Measurements from ENCODE around the gene IKZF3. TPM values are rescaled to one million over a fixed set of nuclear protein-coding genes. Genes with fewer than 3 reads are reported as not detected.

Gene IKZF3
- total and polyA plus RNA-seq, 5 experiments from 2014 or later = 18.8 to 118 (median 59.2) TPM

DNA sequence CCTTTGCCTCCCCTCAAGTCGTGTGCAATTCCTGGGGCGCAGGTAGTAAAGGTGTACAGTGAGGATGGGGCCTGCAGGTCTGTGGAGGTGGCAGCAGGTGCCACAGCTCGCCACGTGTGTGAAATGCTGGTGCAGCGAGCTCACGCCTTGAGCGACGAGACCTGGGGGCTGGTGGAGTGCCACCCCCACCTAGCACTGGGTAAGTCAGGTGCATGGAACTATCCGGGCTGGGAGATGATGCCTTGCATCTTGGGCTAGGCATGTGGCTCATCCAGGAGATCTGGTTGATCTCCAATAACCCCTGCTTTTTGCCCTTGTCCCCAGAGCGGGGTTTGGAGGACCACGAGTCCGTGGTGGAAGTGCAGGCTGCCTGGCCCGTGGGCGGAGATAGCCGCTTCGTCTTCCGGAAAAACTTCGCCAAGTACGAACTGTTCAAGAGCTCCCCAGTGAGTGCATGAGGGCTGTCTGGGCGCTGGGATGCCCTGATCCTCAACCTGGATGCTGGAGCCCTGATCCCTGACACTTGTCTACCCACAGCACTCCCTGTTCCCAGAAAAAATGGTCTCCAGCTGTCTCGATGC, 121.2 kb downstream of the IKZF3 start:
- DNase-seq (no peak), ATAC-seq (no peak)
- peak overlapping the region in 1 of 10 donors; percentile 32 for H3K4me3 Mint-ChIP-seq
- POLR2A ChIA-PET = interaction anchor here (0.9 to 1.4 kb wide), 3 partner anchors 10 to 121 kb away, joined by 3 to 5 read pairs (median 3); partner anchors contain the start of gene IKZF3
- no peaks in the 10 kb centered on the region for H3K9me3 Mint-ChIP-seq
- peaks cover 5 to 25% (median 18%) of the 10 kb centered on the region in 4 donors for H3K4me1 Mint-ChIP-seq
- peaks cover 0 to 2% (median 0%) of the 10 kb centered on the region in 3 donors for H3K36me3 Mint-ChIP-seq
- peaks cover 2 to 24% (median 8%) of the 10 kb centered on the region in 5 donors for H3K27me3 Mint-ChIP-seq
- H3K27ac Mint-ChIP-seq = peak overlapping the region in 1 of 10 donors; percentile 56

DNA sequence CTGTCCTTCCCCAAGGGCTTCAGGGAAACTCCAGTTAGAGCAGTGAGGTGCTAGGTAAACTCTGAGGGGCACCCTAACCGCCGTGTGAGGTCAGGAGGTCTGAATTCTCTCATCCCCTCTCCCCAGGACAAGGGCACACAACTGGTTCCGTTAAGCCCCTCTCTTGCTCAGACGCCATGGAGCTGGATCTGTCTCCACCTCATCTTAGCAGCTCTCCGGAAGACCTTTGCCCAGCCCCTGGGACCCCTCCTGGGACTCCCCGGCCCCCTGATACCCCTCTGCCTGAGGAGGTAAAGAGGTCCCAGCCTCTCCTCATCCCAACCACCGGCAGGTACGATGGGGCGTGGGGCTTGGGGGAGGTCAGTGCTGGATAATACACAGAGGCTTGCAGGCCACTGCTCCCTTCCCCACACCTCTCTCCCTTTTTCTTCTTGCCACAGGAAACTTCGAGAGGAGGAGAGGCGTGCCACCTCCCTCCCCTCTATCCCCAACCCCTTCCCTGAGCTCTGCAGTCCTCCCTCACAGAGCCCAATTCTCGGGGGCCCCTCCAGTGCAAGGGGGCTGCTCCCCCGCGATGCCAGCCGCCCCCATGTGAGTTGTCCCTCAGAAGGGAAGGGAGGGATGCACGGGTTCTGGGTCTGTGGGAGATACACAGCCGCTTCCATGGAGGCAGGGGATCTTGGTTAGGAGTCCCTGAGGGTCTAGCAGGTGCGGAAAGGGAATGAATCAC, 121.8 kb downstream of the IKZF3 start:
- POLR2A ChIA-PET = interaction anchor here (0.9 to 1.0 kb wide), 2 partner anchors 13 to 122 kb away, joined by 3 read pairs; partner anchors contain the start of gene IKZF3
- Mint-ChIP-seq H3K27me3 (peaks cover 2 to 28% (median 9%) of the 10 kb centered on the region in 5 donors), H3K4me1 (peaks cover 5 to 30% (median 19%) of the 10 kb centered on the region in 4 donors), H3K4me3 (no peak overlapping the region), H3K27ac (peak overlapping the region in 1 of 10 donors; percentile 56), H3K36me3 (peaks cover 0 to 2% (median 0%) of the 10 kb centered on the region in 3 donors), H3K9me3 (no peaks in the 10 kb centered on the region)
- ATAC-seq (no peak), DNase-seq (no peak)

DNA sequence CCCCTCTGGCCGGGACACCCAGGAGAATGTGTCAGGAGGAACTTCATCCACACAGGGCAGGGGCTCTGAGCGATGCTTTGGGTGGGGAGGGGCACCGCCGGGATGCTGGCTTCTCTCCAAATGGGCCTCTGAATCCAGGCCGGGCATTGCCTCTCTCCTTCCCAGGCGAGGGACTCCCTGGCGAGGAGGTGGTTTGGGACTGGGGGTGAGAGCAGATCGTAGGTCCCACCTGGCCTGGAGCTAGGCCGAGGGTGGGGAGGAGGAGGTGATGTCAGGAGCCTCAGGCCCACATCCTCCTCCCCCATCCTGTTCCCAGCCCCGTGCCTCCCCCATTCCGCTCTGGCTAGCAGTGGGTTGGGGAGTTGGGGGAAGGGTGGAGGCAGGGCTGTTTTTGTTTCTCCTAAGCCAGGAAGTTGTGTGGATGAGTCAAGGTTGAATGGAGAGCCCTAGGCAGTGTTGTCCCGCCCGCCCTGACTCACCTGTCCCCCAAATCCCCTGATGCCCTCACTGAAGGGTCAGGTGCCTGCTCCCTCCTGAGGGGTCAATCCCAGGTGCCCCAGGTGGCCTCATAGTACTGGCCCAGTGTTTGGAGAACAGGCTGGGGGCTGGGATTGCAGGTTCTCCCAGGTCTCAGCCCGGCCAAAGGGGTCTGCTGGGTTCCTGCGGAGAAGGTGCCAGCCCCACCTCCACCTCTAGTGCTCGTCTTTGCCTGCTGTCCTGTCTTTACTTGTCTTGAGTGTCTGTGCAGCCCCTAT, 123.6 kb downstream of the IKZF3 start:
- peak overlapping the region in 2 of 10 donors; percentile 22 to 80 for H3K4me3 Mint-ChIP-seq
- DNase-seq = peak in 1 of 10 donors; percentile 50
- H3K36me3 Mint-ChIP-seq = peaks cover 0 to 2% (median 0%) of the 10 kb centered on the region in 3 donors
- H3K4me1 Mint-ChIP-seq = peaks cover 7 to 30% (median 19%) of the 10 kb centered on the region in 4 donors
- H3K9me3 Mint-ChIP-seq = no peaks in the 10 kb centered on the region
- H3K27me3 Mint-ChIP-seq = peaks cover 2 to 28% (median 11%) of the 10 kb centered on the region in 5 donors
- POLR2A ChIA-PET = interaction anchor here (1.7 kb wide), 1 partner anchor 10 kb away, joined by 4 read pairs; the partner anchor contains the start of gene MIEN1
- peak overlapping the region in 3 of 10 donors; percentile 69 to 83 (median 78) for H3K27ac Mint-ChIP-seq
- ATAC-seq = no peak

DNA sequence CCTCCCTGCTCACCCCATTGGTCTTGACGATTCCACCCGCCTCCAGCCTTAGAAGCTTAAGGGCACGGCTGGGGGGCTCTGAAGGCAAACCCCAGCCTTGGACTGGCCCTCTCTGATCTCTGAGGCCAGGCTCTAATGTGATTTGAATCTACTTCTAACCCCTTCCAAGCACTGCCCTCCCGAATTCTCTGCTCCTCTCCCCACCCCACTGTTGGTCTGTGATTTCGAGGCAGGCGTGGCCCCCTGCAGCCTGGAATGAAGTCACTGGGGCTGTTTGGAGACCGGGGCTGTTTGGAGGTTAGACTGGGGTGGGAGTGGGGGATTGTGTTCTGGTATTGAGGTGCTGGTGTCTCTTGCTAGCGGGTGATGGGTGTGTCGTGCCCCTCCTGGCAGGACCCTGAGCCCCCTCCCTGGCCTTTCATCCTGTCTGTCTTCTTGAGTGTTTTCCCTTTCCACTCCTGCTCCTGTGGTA, 124.2 kb downstream of the IKZF3 start:
- peak overlapping the region in 2 of 10 donors; percentile 10 to 83 for H3K27ac Mint-ChIP-seq
- POLR2A ChIA-PET = interaction anchor here (1.7 kb wide), 1 partner anchor 9 kb away, joined by 4 read pairs; the partner anchor contains the start of gene MIEN1
- peak overlapping the region in 5 of 10 donors; percentile 2 to 80 (median 57) for H3K4me3 Mint-ChIP-seq
- H3K27me3 Mint-ChIP-seq = peaks cover 2 to 28% (median 11%) of the 10 kb centered on the region in 5 donors
- DNase-seq (no peak), ATAC-seq (no peak)
- H3K9me3 Mint-ChIP-seq = no peaks in the 10 kb centered on the region
- peaks cover 0 to 2% (median 0%) of the 10 kb centered on the region in 3 donors for H3K36me3 Mint-ChIP-seq
- H3K4me1 Mint-ChIP-seq = peaks cover 7 to 30% (median 19%) of the 10 kb centered on the region in 4 donors

DNA sequence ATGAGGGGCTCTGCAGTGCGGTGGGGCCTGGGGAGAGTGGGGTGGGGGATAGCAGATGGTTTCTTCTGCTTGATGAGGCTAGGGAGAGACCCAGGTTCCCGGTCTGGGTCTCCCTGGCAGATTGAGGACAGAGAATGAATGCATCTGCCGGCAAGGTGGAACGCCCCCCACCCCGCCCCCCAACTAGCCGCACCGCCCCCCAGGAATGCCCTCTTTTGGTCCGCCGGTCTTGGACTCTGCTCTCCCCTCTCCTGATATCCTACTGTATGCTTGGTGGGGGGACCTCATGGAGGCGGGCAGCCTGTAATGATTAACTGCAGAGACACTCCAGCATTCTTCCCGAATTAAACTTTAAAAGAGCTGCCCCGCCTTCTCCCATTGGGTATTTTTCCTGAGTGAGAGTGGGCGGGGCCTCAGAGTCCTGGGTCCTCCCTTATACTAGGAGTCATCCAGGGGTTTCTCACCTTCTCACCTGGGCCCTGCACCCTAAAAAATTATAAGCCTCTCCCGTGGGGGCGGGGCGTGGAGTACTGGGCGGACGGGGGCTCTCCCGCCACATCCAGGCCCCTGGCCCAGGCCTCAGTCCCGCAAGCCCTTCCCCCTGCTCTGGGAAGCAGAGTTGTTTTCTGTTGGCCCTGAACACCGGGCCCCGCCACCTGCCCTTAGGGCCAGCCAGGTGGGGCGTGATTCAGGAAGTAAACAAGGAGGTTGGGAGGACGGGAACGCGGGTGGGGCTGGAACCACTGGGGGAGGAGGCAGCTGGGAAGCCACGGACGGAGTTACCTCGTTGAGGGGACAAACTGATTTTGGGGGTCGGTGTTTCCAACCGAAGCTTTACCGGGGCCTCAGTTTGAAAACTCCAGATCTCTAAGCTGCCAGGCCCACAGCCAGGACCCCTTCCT, 124.9 kb downstream of the IKZF3 start:
- Mint-ChIP-seq H3K27me3 (peaks cover 2 to 28% (median 11%) of the 10 kb centered on the region in 5 donors), H3K4me1 (peaks cover 7 to 30% (median 19%) of the 10 kb centered on the region in 4 donors), H3K9me3 (no peaks in the 10 kb centered on the region), H3K4me3 (peak overlapping the region in 8 of 10 donors; percentile 47 to 95 (median 81)), H3K36me3 (peaks cover 0 to 2% (median 0%) of the 10 kb centered on the region in 3 donors), H3K27ac (peak overlapping the region in 3 of 10 donors; percentile 52 to 89 (median 76))
- peak in 1 of 2 donors; percentile 7 for ATAC-seq
- POLR2A ChIA-PET = interaction anchor here (0.6 to 1.7 kb wide), 2 partner anchors 9 to 215 kb away, joined by 3 to 4 read pairs; partner anchors contain the start of gene MIEN1
- DNase-seq = peak in 1 of 10 donors; percentile 58

DNA sequence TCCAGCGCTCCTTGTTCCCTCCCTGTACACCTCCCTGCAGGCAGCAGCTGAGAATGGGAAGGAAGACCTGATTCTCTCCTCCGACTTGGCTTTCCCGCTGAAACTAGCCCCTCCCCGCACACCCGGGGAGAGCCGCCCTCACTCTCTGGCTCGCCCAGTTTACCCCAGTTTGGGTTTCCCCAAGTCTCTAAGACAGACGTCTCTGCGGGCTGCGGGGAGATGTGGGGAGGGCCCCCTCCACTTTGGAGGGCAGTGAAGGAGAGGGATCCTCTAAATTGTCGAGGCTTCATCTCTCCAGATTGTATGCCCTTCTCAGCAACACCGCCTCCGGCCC, 125.6 kb downstream of the IKZF3 start:
- H3K27ac Mint-ChIP-seq = peak overlapping the region in 7 of 10 donors; percentile 56 to 89 (median 76)

DNA sequence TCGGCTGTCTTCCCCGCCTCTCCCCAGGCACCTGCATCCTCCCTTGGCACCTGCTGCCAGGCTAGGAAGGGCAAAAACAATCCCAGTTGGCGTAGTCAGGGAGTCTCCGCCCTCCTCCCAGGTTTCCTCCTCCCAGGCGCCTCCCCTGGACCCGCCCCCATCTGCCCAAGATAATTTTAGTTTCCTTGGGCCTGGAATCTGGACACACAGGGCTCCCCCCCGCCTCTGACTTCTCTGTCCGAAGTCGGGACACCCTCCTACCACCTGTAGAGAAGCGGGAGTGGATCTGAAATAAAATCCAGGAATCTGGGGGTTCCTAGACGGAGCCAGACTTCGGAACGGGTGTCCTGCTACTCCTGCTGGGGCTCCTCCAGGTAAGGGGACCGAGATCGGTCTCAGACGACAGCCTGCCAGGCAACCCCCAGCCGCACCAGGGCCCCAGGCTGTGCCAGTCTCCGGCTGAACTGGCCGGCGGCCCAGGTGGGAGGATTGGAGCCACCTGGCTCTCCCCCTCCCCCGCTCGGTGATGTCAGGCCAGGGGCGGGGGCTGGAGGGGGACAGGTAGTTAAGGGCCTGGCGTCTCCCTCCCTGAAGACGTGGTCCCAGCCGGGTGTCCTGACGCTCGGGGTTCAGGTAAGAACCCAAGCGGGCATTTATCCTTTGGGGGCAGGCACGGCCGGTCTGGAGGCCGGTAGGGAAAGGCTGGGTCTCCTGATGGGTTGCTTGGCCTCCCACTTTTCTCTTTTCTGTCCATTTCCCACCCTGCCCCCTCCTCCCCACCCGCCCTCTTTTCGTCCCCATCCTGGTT, 126.1 kb downstream of the IKZF3 start, which contains the start of gene GRB7:
GRB7 (plus strand) TSS at position 179 of the 808 bp plus-strand sequence. CDS start 4,364 bp downstream, outside the sequence.
- Mint-ChIP-seq H3K27me3 (peaks cover 2 to 28% (median 10%) of the 10 kb centered on the region in 5 donors), H3K27ac (peak within 1 kb of the TSS in 7 of 10 donors; percentile 56 to 89 (median 76)), H3K4me3 (peak within 1 kb of the TSS; percentile 63 to 95 (median 81)), H3K9me3 (no peaks in the 10 kb centered on the region), H3K36me3 (peaks cover 0 to 2% (median 0%) of the 10 kb centered on the region in 3 donors), H3K4me1 (peaks cover 7 to 30% (median 19%) of the 10 kb centered on the region in 4 donors)
- POLR2A ChIA-PET = no interaction called here
- DNase-seq (peak in 1 of 10 donors; percentile 61), ATAC-seq (peak in 1 of 2 donors; percentile 23)

More for the DNA sequence above, 125.6 kb downstream of the IKZF3 start:
- Mint-ChIP-seq H3K36me3 (peaks cover 0 to 2% (median 0%) of the 10 kb centered on the region in 3 donors), H3K9me3 (no peaks in the 10 kb centered on the region), H3K27me3 (peaks cover 2 to 28% (median 11%) of the 10 kb centered on the region in 5 donors), H3K4me3 (peak overlapping the region; percentile 63 to 95 (median 81)), H3K4me1 (peaks cover 7 to 30% (median 19%) of the 10 kb centered on the region in 4 donors)
- peak in 9 of 10 donors; percentile 37 to 73 (median 68) for DNase-seq
- POLR2A ChIA-PET = interaction anchor here (0.6 kb wide), 1 partner anchor 216 kb away, joined by 3 read pairs; no protein-coding TSS in a partner anchor
- peak; percentile 98 to 100 for ATAC-seq

DNA sequence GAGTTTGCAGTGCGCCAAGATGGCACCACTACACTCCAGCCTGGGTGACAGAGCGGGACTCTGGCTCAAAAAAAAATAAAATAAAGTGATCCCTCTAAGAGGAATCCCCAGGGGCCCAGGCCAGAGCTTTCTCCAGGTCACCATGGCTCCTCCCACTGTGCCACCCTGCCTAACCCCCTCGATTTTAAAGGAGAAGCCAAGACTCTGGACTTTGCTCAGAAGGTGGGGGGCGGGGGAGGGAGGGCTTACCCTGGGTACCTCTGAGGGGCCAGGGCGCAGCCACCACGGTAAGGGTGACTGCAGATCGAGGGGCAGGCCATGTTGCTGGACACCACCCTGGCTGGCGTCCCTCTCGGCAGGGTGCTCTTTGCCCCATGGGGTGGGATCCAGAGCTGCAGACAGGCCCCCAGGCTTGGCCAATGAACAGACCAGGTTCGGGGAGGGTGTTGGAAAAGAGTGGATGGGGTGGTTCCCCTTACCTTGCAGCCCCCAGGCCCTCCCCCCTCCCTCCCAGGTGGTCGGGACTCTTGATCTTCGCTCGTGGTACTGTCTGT, 126.8 kb downstream of the IKZF3 start:
- ATAC-seq = no peak
- Mint-ChIP-seq H3K27me3 (peaks cover 2 to 28% (median 10%) of the 10 kb centered on the region in 5 donors), H3K36me3 (peaks cover 0 to 2% (median 0%) of the 10 kb centered on the region in 3 donors), H3K4me3 (peak overlapping the region in 6 of 10 donors; percentile 13 to 80 (median 34)), H3K27ac (no peak overlapping the region), H3K4me1 (peaks cover 7 to 30% (median 20%) of the 10 kb centered on the region in 4 donors), H3K9me3 (no peaks in the 10 kb centered on the region)
- POLR2A ChIA-PET = interaction anchor here (0.7 kb wide), 1 partner anchor 114 kb away, joined by 4 read pairs; no protein-coding TSS in a partner anchor
- DNase-seq = peak in 1 of 10 donors; percentile 51

DNA sequence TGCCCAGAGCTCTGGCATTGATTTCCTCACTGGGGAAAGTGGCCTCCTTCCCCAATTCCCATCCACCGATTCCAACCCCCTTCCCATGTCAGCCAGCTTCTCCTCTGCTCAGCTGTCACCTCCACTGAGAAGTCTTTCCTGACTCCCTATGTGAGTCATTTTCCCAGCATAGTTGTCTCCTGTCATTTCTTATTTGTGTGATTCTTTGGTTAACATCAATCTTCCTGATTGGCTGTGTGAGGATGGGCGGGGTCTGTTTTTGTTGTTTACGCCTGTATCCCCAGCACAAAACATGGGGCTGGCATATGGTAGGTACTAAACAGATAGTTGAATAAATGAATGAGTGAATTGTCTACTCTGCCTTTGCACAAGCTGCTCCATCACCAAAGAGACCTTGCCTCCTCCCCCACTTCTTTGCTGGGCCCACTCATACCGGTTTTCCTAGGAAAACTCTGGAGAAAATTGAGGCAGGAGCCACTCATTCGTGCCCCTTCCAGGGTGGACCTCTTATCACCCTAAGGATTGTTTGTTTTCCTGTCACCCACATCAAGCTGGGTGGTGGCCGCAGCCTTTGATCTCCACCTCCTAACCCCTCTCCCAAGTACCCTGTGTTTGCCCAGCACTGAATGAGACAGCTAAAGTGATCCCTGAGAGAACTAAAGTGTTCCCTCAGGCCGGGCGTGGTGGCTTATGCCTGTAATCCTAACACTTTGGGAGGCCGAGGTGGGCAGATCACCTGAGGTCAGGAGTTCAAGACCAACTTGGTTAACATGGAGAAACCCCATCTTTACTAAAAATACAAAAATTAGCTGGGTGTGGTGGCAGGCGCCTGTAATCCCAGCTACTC, 127.6 kb downstream of the IKZF3 start:
- ATAC-seq (no peak), DNase-seq (peak in 1 of 10 donors; percentile 21)
- POLR2A ChIA-PET = interaction anchor here (0.7 to 1.5 kb wide), 2 partner anchors 113 to 125 kb away, joined by 3 to 4 read pairs; no protein-coding TSS in a partner anchor
- Mint-ChIP-seq H3K9me3 (no peaks in the 10 kb centered on the region), H3K27me3 (peaks cover 2 to 28% (median 10%) of the 10 kb centered on the region in 5 donors), H3K36me3 (peaks cover 0 to 2% (median 0%) of the 10 kb centered on the region in 3 donors), H3K27ac (peak overlapping the region in 2 of 10 donors; percentile 53 to 68), H3K4me3 (peak overlapping the region in 1 of 10 donors; percentile 32), H3K4me1 (peaks cover 7 to 30% (median 20%) of the 10 kb centered on the region in 4 donors)

All from naive thymus-derived CD8-positive, alpha-beta T cell (primary cell).